BLaER1 treated with 17β-estradiol and CSF1 and Interleukin-3, amounts not matched to agents 10 nM and 100 nM (cell line): ENCODE data around the gene CLEC4E.
A peak's percentile ranks its signal among the peaks of the same experiment; 100 is the strongest.
"Not testable (repeated sequence)": the region's sequence is repeated elsewhere in the genome, so short reads cannot be mapped to it uniquely, and the experiment has no call there.

ENCODE experiments used
- H3K27ac ChIP-seq, 11 experiments: shearing (Covaris generic); formaldehyde crosslinking; 2 replicates each; pipeline ENCODE4 v1.8.1; 2022
- H3K27me3 ChIP-seq, 11 experiments: shearing (Covaris generic); formaldehyde crosslinking; 2 replicates each; pipeline ENCODE4 v1.8.1; 2022
- H3K36me3 ChIP-seq, 11 experiments: shearing (Covaris generic); formaldehyde crosslinking; 2 replicates each; pipeline ENCODE4 v1.8.1; 2022
- H3K4me1 ChIP-seq, 10 experiments: shearing (Covaris generic); formaldehyde crosslinking; 2 replicates each; pipeline ENCODE4 v1.8.1; 2022
- H3K4me2 ChIP-seq, 11 experiments: shearing (Covaris generic); formaldehyde crosslinking; 2 replicates each; pipeline ENCODE4 v1.8.1; 2022
- H3K4me3 ChIP-seq, 10 experiments: shearing (Covaris generic); formaldehyde crosslinking; 2 replicates each; pipeline ENCODE4 v1.8.1; 2022
- H3K9ac ChIP-seq, 11 experiments: shearing (Covaris generic); formaldehyde crosslinking; 2 replicates each; pipeline ENCODE4 v1.8.1; 2022
- H3K9me3 ChIP-seq, 11 experiments: shearing (Covaris generic); formaldehyde crosslinking; replicated peaks in 1 of 11; 2 replicates each; pipeline ENCODE4 v1.8.1; 2022
- H4K20me1 ChIP-seq, 11 experiments: shearing (Covaris generic); formaldehyde crosslinking; 2 replicates each; pipeline ENCODE4 v1.8.1; 2022
- Cebpa-rat ChIP-seq, 11 experiments: shearing (Covaris generic); IDR thresholded peaks; 2 replicates each; pipeline ENCODE4 v1.8.1; 2022

Gene CLEC4E

DNA sequence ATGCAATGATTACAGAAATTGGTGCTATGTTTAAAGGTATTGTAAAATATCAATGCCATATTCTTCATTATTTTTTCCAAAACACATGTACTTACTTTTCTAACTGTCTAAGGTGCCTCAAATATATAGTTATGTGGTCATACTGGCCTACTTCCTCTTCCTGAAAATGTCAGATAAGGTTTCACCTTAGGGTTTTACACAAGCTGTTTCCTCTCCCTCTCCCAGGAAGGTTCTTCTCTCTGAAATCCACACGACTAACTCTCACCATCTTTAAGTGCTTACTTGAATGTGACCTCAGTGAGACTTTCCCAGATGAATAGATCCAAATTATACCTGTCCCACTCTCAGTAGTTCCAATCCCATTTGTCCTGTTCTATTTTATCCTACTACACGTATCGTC lies 39.0 kb downstream of the CLEC4E start:
- H3K9ac ChIP-seq = no peak overlapping the region
- peaks cover 11 to 48% (median 16%) of the 10 kb centered on the region in 10 experiments for H3K4me1 ChIP-seq
- no peak for TF ChIP-seq Cebpa-rat (IDR thresholded peaks at IDR 0.05)
- H3K27me3 ChIP-seq = no peaks in the 10 kb centered on the region
- H3K9me3 ChIP-seq = 0 out of 22 replicates have a peak, but pooled peaks cover 0 to 5% (median 0%) of the 10 kb centered on the region in 11 experiments
- H4K20me1 ChIP-seq = no peaks in the 10 kb centered on the region
- no peak overlapping the region; a peak in 1 of 22 replicates for H3K27ac ChIP-seq
- H3K36me3 ChIP-seq = no peaks in the 10 kb centered on the region
- H3K4me2 ChIP-seq = peak overlapping the region; percentile 21 to 60 (median 45); a peak in 20 of 22 replicates
- H3K4me3 ChIP-seq = no peak overlapping the region

DNA sequence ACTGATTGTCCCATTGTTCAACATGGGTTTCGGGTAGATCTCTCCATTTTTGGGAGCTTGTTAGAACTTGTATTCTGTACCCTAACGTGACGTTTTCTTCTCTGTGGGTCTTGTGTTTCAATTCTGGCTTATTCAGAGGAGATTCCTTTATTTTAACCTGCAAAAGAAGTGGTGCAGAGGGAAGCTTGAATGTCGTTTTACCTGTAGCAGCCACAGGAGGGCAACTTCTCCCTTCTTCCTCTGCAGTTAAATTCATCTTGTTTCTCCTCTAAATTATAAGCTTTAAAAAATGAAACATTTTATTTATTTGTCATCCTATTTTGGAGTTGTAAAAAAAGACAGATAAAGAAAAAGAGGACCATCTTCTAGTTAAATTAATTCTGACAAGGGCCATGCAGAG lies 41.1 kb downstream of the CLEC4E start:
- Histone ChIP-seq H3K9me3 (peaks cover 0 to 12% (median 5%) of the 10 kb centered on the region in 11 experiments; a peak in 6 of 22 replicates), H3K4me1 (peaks cover 25 to 67% (median 29%) of the 10 kb centered on the region in 10 experiments), H4K20me1 (no peaks in the 10 kb centered on the region), H3K27me3 (no peaks in the 10 kb centered on the region), H3K4me3 (no peak overlapping the region), H3K27ac (no peak overlapping the region), H3K36me3 (no peaks in the 10 kb centered on the region), H3K9ac (no peak overlapping the region), H3K4me2 (peak overlapping the region in 2 of 11 experiments; percentile 73 to 77; a peak in 4 of 22 replicates)
- no peak for TF ChIP-seq Cebpa-rat (IDR thresholded peaks at IDR 0.05)

DNA sequence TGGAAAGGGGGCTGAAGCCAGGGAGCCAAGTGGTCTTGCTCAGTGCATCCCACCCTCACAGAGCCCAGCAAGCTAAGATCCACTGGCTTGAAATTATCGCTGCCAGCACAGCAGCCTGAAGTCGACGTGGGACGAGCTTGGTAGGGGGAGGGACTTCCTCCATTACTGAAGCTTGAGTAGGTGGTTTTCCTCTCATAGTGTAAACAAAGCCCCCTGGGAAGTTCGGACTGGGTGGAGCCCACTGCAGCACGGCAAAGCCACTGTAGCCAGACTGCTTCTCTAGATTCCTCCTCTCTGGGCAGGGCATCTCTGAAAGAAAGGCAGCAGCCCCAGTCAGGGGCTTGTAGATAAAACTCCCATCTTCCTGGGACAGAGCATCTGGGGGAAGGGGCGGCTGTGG lies 44.6 kb downstream of the CLEC4E start:
- not testable (repeated sequence) for H3K36me3 ChIP-seq, H4K20me1 ChIP-seq, H3K27me3 ChIP-seq
- Histone ChIP-seq H3K9ac (peak overlapping the region in 6 of 11 experiments; percentile 2 to 53 (median 28); a peak in 6 of 22 replicates), H3K4me3 (peak overlapping the region in 2 of 10 experiments; percentile 16 to 17; a peak in 3 of 20 replicates), H3K9me3 (peaks cover 0 to 17% (median 5%) of the 10 kb centered on the region in 11 experiments; a peak in 6 of 22 replicates), H3K4me2 (peak overlapping the region; percentile 58 to 82 (median 74)), H3K27ac (peak overlapping the region in 10 of 11 experiments; percentile 22 to 54 (median 36); a peak in 14 of 22 replicates), H3K4me1 (peaks cover 39 to 88% (median 46%) of the 10 kb centered on the region in 10 experiments)

DNA sequence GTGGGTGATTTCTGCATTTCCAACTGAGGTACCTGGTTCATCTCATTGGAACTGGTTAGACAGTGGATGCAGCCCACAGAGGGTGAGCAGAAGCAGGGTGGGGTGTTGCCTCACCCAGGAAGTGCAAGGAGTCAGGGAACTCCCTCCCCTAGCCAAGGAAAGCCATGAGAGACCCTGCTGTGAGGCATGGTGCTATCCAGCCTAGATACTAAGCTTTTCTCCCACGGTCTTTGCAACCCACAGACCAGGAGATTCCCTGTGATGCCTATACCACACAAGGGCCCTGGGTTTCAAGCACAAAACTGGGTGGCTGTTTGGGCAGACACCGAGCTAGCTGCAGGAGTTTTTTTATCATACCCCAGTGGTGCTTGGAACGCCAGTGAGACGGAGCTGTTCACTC lies 45.0 kb downstream of the CLEC4E start:
- peak overlapping the region in 10 of 11 experiments; percentile 22 to 54 (median 36); a peak in 11 of 22 replicates for H3K27ac ChIP-seq
- peak overlapping the region in 2 of 10 experiments; percentile 16 to 17; a peak in 3 of 20 replicates for H3K4me3 ChIP-seq
- peaks cover 39 to 92% (median 47%) of the 10 kb centered on the region in 10 experiments for H3K4me1 ChIP-seq
- H3K36me3 ChIP-seq, H3K27me3 ChIP-seq, H4K20me1 ChIP-seq: not testable (repeated sequence)
- peak overlapping the region; percentile 58 to 82 (median 74) for H3K4me2 ChIP-seq
- peaks cover 0 to 17% (median 5%) of the 10 kb centered on the region in 11 experiments; a peak in 6 of 22 replicates for H3K9me3 ChIP-seq
- peak overlapping the region in 2 of 11 experiments; percentile 12 to 31; a peak in 3 of 22 replicates for H3K9ac ChIP-seq

DNA sequence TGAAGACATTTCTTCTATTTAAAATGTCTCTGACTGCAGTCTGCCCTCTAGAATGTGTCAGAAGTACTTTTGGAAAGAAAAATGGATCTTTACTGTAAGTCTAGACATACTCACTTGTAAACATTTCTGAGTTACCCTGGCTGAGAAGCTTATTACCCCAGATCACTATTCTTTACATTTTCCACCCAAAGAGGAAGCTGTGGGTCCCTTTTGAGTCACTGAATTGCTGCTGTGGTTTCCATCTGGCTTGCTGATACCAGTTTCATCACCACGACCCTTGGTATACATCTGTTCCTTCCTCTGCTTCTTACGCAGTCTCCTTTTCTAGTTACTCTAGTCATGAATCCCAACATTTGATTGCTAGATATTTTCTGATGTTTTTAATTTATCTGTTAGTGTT lies 47.6 kb downstream of the CLEC4E start:
- TF ChIP-seq Cebpa-rat (IDR thresholded peaks at IDR 0.05) = peak in 10 of 11 experiments; percentile 63 to 96 (median 88); a peak in 18 of 22 replicates
- no peaks in the 10 kb centered on the region for H3K27me3 ChIP-seq
- H3K4me1 ChIP-seq = peaks cover 39 to 82% (median 47%) of the 10 kb centered on the region in 10 experiments
- peak overlapping the region; percentile 72 to 98 (median 85) for H3K27ac ChIP-seq
- peak overlapping the region; percentile 55 to 92 (median 66) for H3K9ac ChIP-seq
- peak overlapping the region; percentile 63 to 96 (median 86) for H3K4me2 ChIP-seq
- no peaks in the 10 kb centered on the region for H3K36me3 ChIP-seq
- H3K4me3 ChIP-seq = peak overlapping the region in 6 of 10 experiments; percentile 9 to 39 (median 28); a peak in 5 of 20 replicates
- H4K20me1 ChIP-seq = no peaks in the 10 kb centered on the region
- H3K9me3 ChIP-seq = peaks cover 0 to 21% (median 7%) of the 10 kb centered on the region in 11 experiments; a peak in 10 of 22 replicates

DNA sequence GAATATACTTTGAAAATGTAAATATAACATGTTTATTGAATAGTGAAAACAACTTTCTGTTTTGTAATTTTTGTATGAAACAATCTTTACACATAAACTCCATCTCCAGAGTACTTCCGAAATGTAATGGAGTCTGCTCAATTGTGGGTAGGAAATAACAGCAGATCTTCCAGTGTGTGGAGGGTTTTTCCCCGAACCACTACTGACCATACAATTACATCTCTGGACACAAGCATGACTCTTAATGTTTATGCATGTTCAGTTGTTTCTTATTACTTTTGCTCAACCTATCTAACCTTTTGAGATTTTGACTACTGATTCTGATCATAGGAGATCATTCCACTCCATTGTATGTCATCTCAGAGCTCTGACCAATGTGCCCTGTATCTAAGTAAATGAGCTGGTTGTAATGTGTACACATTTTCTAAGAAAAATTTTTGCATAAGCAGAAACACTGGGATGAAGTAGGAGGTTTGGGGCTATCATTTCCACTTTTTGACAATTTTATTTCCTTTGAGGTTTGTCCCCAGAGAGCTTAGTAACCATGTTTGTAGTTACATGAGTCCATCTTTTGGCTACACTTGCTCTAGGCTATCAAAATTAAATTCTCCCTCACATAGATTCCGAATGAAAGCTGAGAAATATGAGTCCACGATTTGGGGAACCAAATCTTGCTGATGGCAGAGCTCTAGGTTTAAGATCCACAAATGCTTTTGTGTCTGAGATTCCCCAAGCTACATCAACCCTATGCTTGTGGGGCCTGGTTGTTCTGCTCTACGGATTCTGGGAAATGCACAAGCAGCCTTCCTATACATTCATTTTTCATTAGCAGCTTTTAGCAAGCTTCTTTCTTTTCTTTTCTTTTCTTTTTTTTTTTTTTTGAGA lies 48.8 kb downstream of the CLEC4E start:
- no peaks in the 10 kb centered on the region for H3K36me3 ChIP-seq
- H3K27me3 ChIP-seq = no peaks in the 10 kb centered on the region
- H3K4me1 ChIP-seq = peaks cover 39 to 70% (median 46%) of the 10 kb centered on the region in 10 experiments
- no peak for TF ChIP-seq Cebpa-rat (IDR thresholded peaks at IDR 0.05)
- peaks cover 0 to 32% (median 8%) of the 10 kb centered on the region in 11 experiments; a peak in 11 of 22 replicates for H3K9me3 ChIP-seq
- no peaks in the 10 kb centered on the region for H4K20me1 ChIP-seq
- H3K4me3 ChIP-seq = no peak overlapping the region; a peak in 2 of 20 replicates
- peak overlapping the region; percentile 63 to 96 (median 86) for H3K4me2 ChIP-seq
- H3K9ac ChIP-seq = peak overlapping the region; percentile 46 to 92 (median 60); a peak in 18 of 22 replicates
- peak overlapping the region; percentile 72 to 98 (median 85) for H3K27ac ChIP-seq
